Measurements from ENCODE around the gene SGSM2.

The SGSM2 gene

GRCh38 chr17:2372180-2372579 lies 34.9 kb downstream of the SGSM2 start:
- Histone ChIP-seq H3K4me1 (ENCODE audit: control insufficient read depth in 5 of 5, insufficient read depth in 5 of 5, low read length in 5 of 5) (no peaks in the 10 kb centered on the region), H3K9ac (ENCODE audit: low read length in 5 of 5) (no peak overlapping the region), H3K4me3 (ENCODE audit: low read depth in 1 of 5, low read length in 5 of 5) (no peak overlapping the region), H3K27me3 (ENCODE audit: control insufficient read depth in 5 of 5, insufficient read depth in 4 of 5, low read length in 5 of 5) (no peaks in the 10 kb centered on the region), H3K9me3 (ENCODE audit: control insufficient read depth in 5 of 5, low read length in 5 of 5) (no peaks in the 10 kb centered on the region), H3K27ac (ENCODE audit: low read depth, low read length) (no peak overlapping the region), H3K36me3 (ENCODE audit: control insufficient read depth in 5 of 5, insufficient read depth in 5 of 5, low read length in 5 of 5) (peaks cover 0 to 71% (median 44%) of the 10 kb centered on the region in 5 donors)

- no peaks in the 10 kb centered on the region for H3K9me3 ChIP-seq (ENCODE audit: control insufficient read depth in 5 of 5, low read length in 5 of 5)
- H3K4me3 ChIP-seq (ENCODE audit: low read depth in 1 of 5, low read length in 5 of 5): no peak overlapping the region
- H3K36me3 ChIP-seq (ENCODE audit: control insufficient read depth in 5 of 5, insufficient read depth in 5 of 5, low read length in 5 of 5): peaks cover 0 to 72% (median 47%) of the 10 kb centered on the region in 5 donors
- H3K4me1 ChIP-seq (ENCODE audit: control insufficient read depth in 5 of 5, insufficient read depth in 5 of 5, low read length in 5 of 5): no peaks in the 10 kb centered on the region
- no peak overlapping the region for H3K27ac ChIP-seq (ENCODE audit: low read depth, low read length)
- no peaks in the 10 kb centered on the region for H3K27me3 ChIP-seq (ENCODE audit: control insufficient read depth in 5 of 5, insufficient read depth in 4 of 5, low read length in 5 of 5)
- no peak overlapping the region for H3K9ac ChIP-seq (ENCODE audit: low read length in 5 of 5)
Observed at GRCh38 chr17:2372681-2373080, 35.4 kb downstream of the SGSM2 start.

- no peak overlapping the region for H3K4me3 ChIP-seq (ENCODE audit: low read depth in 1 of 5, low read length in 5 of 5)
- peaks cover 0 to 73% (median 47%) of the 10 kb centered on the region in 5 donors for H3K36me3 ChIP-seq (ENCODE audit: control insufficient read depth in 5 of 5, insufficient read depth in 5 of 5, low read length in 5 of 5)
- no peak overlapping the region for H3K27ac ChIP-seq (ENCODE audit: low read depth, low read length)
- H3K27me3 ChIP-seq (ENCODE audit: control insufficient read depth in 5 of 5, insufficient read depth in 4 of 5, low read length in 5 of 5): no peaks in the 10 kb centered on the region
- H3K9me3 ChIP-seq (ENCODE audit: control insufficient read depth in 5 of 5, low read length in 5 of 5): no peaks in the 10 kb centered on the region
- H3K9ac ChIP-seq (ENCODE audit: low read length in 5 of 5): no peak overlapping the region
- no peaks in the 10 kb centered on the region for H3K4me1 ChIP-seq (ENCODE audit: control insufficient read depth in 5 of 5, insufficient read depth in 5 of 5, low read length in 5 of 5)
Observed at GRCh38 chr17:2373179-2373578, 35.9 kb downstream of the SGSM2 start.

- Histone ChIP-seq H3K27ac (ENCODE audit: low read depth, low read length) (no peak overlapping the region), H3K4me3 (ENCODE audit: low read depth in 1 of 5, low read length in 5 of 5) (no peak overlapping the region), H3K9ac (ENCODE audit: low read length in 5 of 5) (no peak overlapping the region), H3K4me1 (ENCODE audit: control insufficient read depth in 5 of 5, insufficient read depth in 5 of 5, low read length in 5 of 5) (no peaks in the 10 kb centered on the region), H3K9me3 (ENCODE audit: control insufficient read depth in 5 of 5, low read length in 5 of 5) (no peaks in the 10 kb centered on the region), H3K36me3 (ENCODE audit: control insufficient read depth in 5 of 5, insufficient read depth in 5 of 5, low read length in 5 of 5) (peaks cover 0 to 85% (median 54%) of the 10 kb centered on the region in 5 donors), H3K27me3 (ENCODE audit: control insufficient read depth in 5 of 5, insufficient read depth in 4 of 5, low read length in 5 of 5) (no peaks in the 10 kb centered on the region)
Observed at GRCh38 chr17:2374549-2375285, 37.4 kb downstream of the SGSM2 start.

GRCh38 chr17:2375406-2375805 lies 38.1 kb downstream of the SGSM2 start:
- no peak overlapping the region for H3K9ac ChIP-seq (ENCODE audit: low read length in 5 of 5)
- H3K9me3 ChIP-seq (ENCODE audit: control insufficient read depth in 5 of 5, low read length in 5 of 5): no peaks in the 10 kb centered on the region
- H3K4me3 ChIP-seq (ENCODE audit: low read depth in 1 of 5, low read length in 5 of 5): no peak overlapping the region
- no peak overlapping the region for H3K27ac ChIP-seq (ENCODE audit: low read depth, low read length)
- peaks cover 0 to 85% (median 61%) of the 10 kb centered on the region in 5 donors for H3K36me3 ChIP-seq (ENCODE audit: control insufficient read depth in 5 of 5, insufficient read depth in 5 of 5, low read length in 5 of 5)
- H3K4me1 ChIP-seq (ENCODE audit: control insufficient read depth in 5 of 5, insufficient read depth in 5 of 5, low read length in 5 of 5): peaks cover 0 to 3% (median 0%) of the 10 kb centered on the region in 5 donors
- H3K27me3 ChIP-seq (ENCODE audit: control insufficient read depth in 5 of 5, insufficient read depth in 4 of 5, low read length in 5 of 5): no peaks in the 10 kb centered on the region

GRCh38 chr17:2376107-2376506 lies 38.8 kb downstream of the SGSM2 start:
- H3K27me3 ChIP-seq (ENCODE audit: control insufficient read depth in 5 of 5, insufficient read depth in 4 of 5, low read length in 5 of 5): no peaks in the 10 kb centered on the region
- no peak overlapping the region for H3K27ac ChIP-seq (ENCODE audit: low read depth, low read length)
- no peak overlapping the region for H3K9ac ChIP-seq (ENCODE audit: low read length in 5 of 5)
- H3K36me3 ChIP-seq (ENCODE audit: control insufficient read depth in 5 of 5, insufficient read depth in 5 of 5, low read length in 5 of 5): peaks cover 0 to 85% (median 68%) of the 10 kb centered on the region in 5 donors
- H3K9me3 ChIP-seq (ENCODE audit: control insufficient read depth in 5 of 5, low read length in 5 of 5): no peaks in the 10 kb centered on the region
- no peak overlapping the region for H3K4me3 ChIP-seq (ENCODE audit: low read depth in 1 of 5, low read length in 5 of 5)
- H3K4me1 ChIP-seq (ENCODE audit: control insufficient read depth in 5 of 5, insufficient read depth in 5 of 5, low read length in 5 of 5): peaks cover 0 to 7% (median 0%) of the 10 kb centered on the region in 5 donors

GRCh38 chr17:2377659-2378058 lies 40.4 kb downstream of the SGSM2 start:
- no peak overlapping the region for H3K9ac ChIP-seq (ENCODE audit: low read length in 5 of 5)
- H3K9me3 ChIP-seq (ENCODE audit: control insufficient read depth in 5 of 5, low read length in 5 of 5): no peaks in the 10 kb centered on the region
- peaks cover 0 to 20% (median 8%) of the 10 kb centered on the region in 5 donors for H3K4me1 ChIP-seq (ENCODE audit: control insufficient read depth in 5 of 5, insufficient read depth in 5 of 5, low read length in 5 of 5)
- peaks cover 0 to 76% (median 65%) of the 10 kb centered on the region in 5 donors for H3K36me3 ChIP-seq (ENCODE audit: control insufficient read depth in 5 of 5, insufficient read depth in 5 of 5, low read length in 5 of 5)
- H3K27ac ChIP-seq (ENCODE audit: low read depth, low read length): no peak overlapping the region
- H3K27me3 ChIP-seq (ENCODE audit: control insufficient read depth in 5 of 5, insufficient read depth in 4 of 5, low read length in 5 of 5): no peaks in the 10 kb centered on the region
- no peak overlapping the region for H3K4me3 ChIP-seq (ENCODE audit: low read depth in 1 of 5, low read length in 5 of 5)

- H3K36me3 ChIP-seq (ENCODE audit: control insufficient read depth in 5 of 5, insufficient read depth in 5 of 5, low read length in 5 of 5): peaks cover 0 to 67% (median 53%) of the 10 kb centered on the region in 5 donors
- no peaks in the 10 kb centered on the region for H3K9me3 ChIP-seq (ENCODE audit: control insufficient read depth in 5 of 5, low read length in 5 of 5)
- H3K27me3 ChIP-seq (ENCODE audit: control insufficient read depth in 5 of 5, insufficient read depth in 4 of 5, low read length in 5 of 5): no peaks in the 10 kb centered on the region
- no peak overlapping the region for H3K9ac ChIP-seq (ENCODE audit: low read length in 5 of 5)
- H3K4me3 ChIP-seq (ENCODE audit: low read depth in 1 of 5, low read length in 5 of 5): no peak overlapping the region
- peaks cover 0 to 26% (median 11%) of the 10 kb centered on the region in 5 donors for H3K4me1 ChIP-seq (ENCODE audit: control insufficient read depth in 5 of 5, insufficient read depth in 5 of 5, low read length in 5 of 5)
- no peak overlapping the region for H3K27ac ChIP-seq (ENCODE audit: low read depth, low read length)
Observed at GRCh38 chr17:2378905-2379304, 41.6 kb downstream of the SGSM2 start.

GRCh38 chr17:2379489-2380225 lies 42.4 kb downstream of the SGSM2 start:
- H3K9ac ChIP-seq (ENCODE audit: low read length in 5 of 5): no peak overlapping the region
- peaks cover 0 to 66% (median 50%) of the 10 kb centered on the region in 5 donors for H3K36me3 ChIP-seq (ENCODE audit: control insufficient read depth in 5 of 5, insufficient read depth in 5 of 5, low read length in 5 of 5)
- H3K27ac ChIP-seq (ENCODE audit: low read depth, low read length): no peak overlapping the region
- H3K4me3 ChIP-seq (ENCODE audit: low read depth in 1 of 5, low read length in 5 of 5): no peak overlapping the region
- no peaks in the 10 kb centered on the region for H3K27me3 ChIP-seq (ENCODE audit: control insufficient read depth in 5 of 5, insufficient read depth in 4 of 5, low read length in 5 of 5)
- H3K9me3 ChIP-seq (ENCODE audit: control insufficient read depth in 5 of 5, low read length in 5 of 5): no peaks in the 10 kb centered on the region
- peaks cover 0 to 26% (median 12%) of the 10 kb centered on the region in 5 donors for H3K4me1 ChIP-seq (ENCODE audit: control insufficient read depth in 5 of 5, insufficient read depth in 5 of 5, low read length in 5 of 5)

All from subcutaneous abdominal adipose tissue (tissue), 5 donors.